ENCODE measurements around the gene ATXN1.

DNA sequence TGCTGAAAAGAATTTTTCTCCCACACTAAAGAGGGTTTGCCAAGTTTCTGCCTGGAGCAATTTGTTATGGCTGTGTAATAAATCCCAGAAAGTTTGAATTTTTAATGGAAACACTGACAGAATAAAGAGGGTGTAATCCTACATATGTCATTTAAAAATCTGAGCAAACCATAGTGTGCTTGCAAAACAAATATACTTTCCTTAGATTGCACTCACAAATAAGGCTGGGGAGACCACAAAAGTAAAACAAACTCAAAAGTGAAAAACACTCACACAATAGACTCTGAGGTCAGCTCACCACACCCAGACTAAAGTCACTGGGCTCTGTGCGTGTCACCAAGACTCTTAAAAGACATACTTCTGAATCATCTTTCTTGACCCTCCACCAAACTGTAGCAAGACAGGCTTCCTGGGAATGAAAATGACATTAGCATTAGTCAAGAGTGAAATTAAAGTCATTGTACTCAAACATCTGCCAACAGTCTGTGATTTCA, 4.8 kb upstream of the ATXN1 start:
- TF ChIP-seq, protein P1, sequence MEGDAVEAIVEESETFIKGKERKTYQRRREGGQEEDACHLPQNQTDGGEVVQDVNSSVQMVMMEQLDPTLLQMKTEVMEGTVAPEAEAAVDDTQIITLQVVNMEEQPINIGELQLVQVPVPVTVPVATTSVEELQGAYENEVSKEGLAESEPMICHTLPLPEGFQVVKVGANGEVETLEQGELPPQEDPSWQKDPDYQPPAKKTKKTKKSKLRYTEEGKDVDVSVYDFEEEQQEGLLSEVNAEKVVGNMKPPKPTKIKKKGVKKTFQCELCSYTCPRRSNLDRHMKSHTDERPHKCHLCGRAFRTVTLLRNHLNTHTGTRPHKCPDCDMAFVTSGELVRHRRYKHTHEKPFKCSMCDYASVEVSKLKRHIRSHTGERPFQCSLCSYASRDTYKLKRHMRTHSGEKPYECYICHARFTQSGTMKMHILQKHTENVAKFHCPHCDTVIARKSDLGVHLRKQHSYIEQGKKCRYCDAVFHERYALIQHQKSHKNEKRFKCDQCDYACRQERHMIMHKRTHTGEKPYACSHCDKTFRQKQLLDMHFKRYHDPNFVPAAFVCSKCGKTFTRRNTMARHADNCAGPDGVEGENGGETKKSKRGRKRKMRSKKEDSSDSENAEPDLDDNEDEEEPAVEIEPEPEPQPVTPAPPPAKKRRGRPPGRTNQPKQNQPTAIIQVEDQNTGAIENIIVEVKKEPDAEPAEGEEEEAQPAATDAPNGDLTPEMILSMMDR (IDR thresholded peaks at IDR 0.05; ENCODE audit: low read depth, low read length), result no peak
- no peak for TF ChIP-seq EZH2phosphoT487 (IDR thresholded peaks at IDR 0.05; ENCODE audit: low read depth)
